M059J (cell line): ENCODE data around the gene UPK1B. TPM values are rescaled to one million over a fixed set of nuclear protein-coding genes. Genes with fewer than 3 reads are reported as not detected.

Experiments used
- total RNA-seq: library from RNA; depleted of rRNA; stranded (reverse); fragments of >200 nt; shearing (Covaris generic); gene quantifications from 2 replicates; pipeline ENCODE4 v1.2.3, GENCODE V29; 2014; rRNA removed

Gene UPK1B
- total RNA-seq, 1 experiment from 2014 or later = 0.12 TPM

Other genes starting within 250 kb of the UPK1B start
- not detected in 2 replicates for gene IGSF11, start 138.8 kb upstream of the UPK1B start, total RNA-seq
- not detected in 2 replicates for gene TEX55, start 27.4 kb upstream of the UPK1B start, total RNA-seq
- 27.4 and 33.2 TPM in 2 replicates for gene B4GALT4, start 67.3 kb downstream of the UPK1B start, total RNA-seq
- gene ARHGAP31, start 120.8 kb downstream of the UPK1B start, total RNA-seq = 7.8 and 10.5 TPM in 2 replicates